Esophagus muscularis mucosa (tissue), 4 donors: ENCODE measurements around the gene ADAMTS2. TPM values are rescaled to one million over a fixed set of nuclear protein-coding genes. Genes with fewer than 3 reads are reported as not detected.

Source experiments
- DNase-seq: peaks from one replicate; pipeline ENCODE4 v3.0.0-alpha.2; 2017; ENCODE audit errors: extremely low spot score
- H3K27ac ChIP-seq, 4 donors: fragments of 200-600 bp; sonication (generic); replicated peaks in 1 of 4; 1 replicate in 3 of 4; 2 replicates in 1 of 4; pipeline ENCODE4 v1.5.1; 2016 to 2019; ENCODE audit warnings: mild to moderate bottlenecking in 1 of 4
- H3K27me3 ChIP-seq, 4 donors: fragments of 200-600 bp; sonication (generic); one replicate each; pipeline versions ENCODE4 v1.5.1 to v1.6.0; 2016 to 2019
- H3K36me3 ChIP-seq, 4 donors: fragments of 200-600 bp; sonication (generic); one replicate each; pipeline ENCODE4 v1.5.1; 2016 to 2019
- H3K4me1 ChIP-seq, 4 donors: fragments of 200-600 bp; sonication (generic); one replicate each; pipeline ENCODE4 v1.5.1; 2016 to 2019
- H3K4me3 ChIP-seq, 4 donors: fragments of 200-600 bp; sonication (generic); 1 replicate in 2 of 4; 2 replicates in 2 of 4; pipeline ENCODE4 v1.5.1; 2016 to 2019; ENCODE audit warnings: mild to moderate bottlenecking in 4 of 4, moderate library complexity in 1 of 4
- H3K9me3 ChIP-seq, 4 donors: fragments of 200-600 bp; sonication (generic); 1 replicate in 3 of 4; 2 replicates in 1 of 4; pipeline ENCODE4 v1.5.1; 2016 to 2019
- EP300 ChIP-seq: sonication (generic); formaldehyde crosslinking; IDR thresholded peaks from one replicate; pipeline ENCODE4 v1.6.1; 2017; ENCODE audit warnings: antibody characterized with exemption
- POLR2A ChIP-seq: fragments of 450-650 bp; IDR thresholded peaks from one replicate; pipeline ENCODE4 v1.6.1; 2017; ENCODE audit warnings: antibody characterized with exemption, moderate library complexity, mild to moderate bottlenecking, low read depth
- POLR2AphosphoS5 ChIP-seq, 2 donors: sonication (generic); formaldehyde crosslinking; IDR thresholded peaks; one replicate each; pipeline ENCODE4 v1.6.1; 2017; ENCODE audit warnings: antibody characterized with exemption in 2 of 2
- WGBS: methylation state at CpG from one replicate; pipeline ENCODE4 v1.1.5; 2018; 5-methylcytosine and 5-hydroxymethylcytosine counted together
- intact Hi-C: fragments of 100-400 bp; cut with DNase I; formaldehyde crosslinking; loops from one replicate; pipeline ENCODE4 v1.15.1; 2023
- total RNA-seq, 4 donors: library from RNA; depleted of rRNA; stranded (reverse); fragments of >200 nt; gene quantifications; one replicate each; pipeline versions ENCODE4 v1.1.0 to v1.2.1, GENCODE V29; 2016
- TF ChIP-seq, protein P1 (sequence below), 3 experiments: fragments of 200-600 bp in 2 of 3; fragments of 450-650 bp in 1 of 3; sonication (generic) in 2 of 3; IDR thresholded peaks; one replicate each; pipeline ENCODE4 v1.5.1; 2017 to 2019; ENCODE audit warnings: antibody characterized with exemption in 3 of 3, mild to moderate bottlenecking in 2 of 3, moderate library complexity in 1 of 3

ADAMTS2 gene
- 10 to 100 TPM; 17.8 to 31.8 (median 21.4) TPM for total RNA-seq

DNA sequence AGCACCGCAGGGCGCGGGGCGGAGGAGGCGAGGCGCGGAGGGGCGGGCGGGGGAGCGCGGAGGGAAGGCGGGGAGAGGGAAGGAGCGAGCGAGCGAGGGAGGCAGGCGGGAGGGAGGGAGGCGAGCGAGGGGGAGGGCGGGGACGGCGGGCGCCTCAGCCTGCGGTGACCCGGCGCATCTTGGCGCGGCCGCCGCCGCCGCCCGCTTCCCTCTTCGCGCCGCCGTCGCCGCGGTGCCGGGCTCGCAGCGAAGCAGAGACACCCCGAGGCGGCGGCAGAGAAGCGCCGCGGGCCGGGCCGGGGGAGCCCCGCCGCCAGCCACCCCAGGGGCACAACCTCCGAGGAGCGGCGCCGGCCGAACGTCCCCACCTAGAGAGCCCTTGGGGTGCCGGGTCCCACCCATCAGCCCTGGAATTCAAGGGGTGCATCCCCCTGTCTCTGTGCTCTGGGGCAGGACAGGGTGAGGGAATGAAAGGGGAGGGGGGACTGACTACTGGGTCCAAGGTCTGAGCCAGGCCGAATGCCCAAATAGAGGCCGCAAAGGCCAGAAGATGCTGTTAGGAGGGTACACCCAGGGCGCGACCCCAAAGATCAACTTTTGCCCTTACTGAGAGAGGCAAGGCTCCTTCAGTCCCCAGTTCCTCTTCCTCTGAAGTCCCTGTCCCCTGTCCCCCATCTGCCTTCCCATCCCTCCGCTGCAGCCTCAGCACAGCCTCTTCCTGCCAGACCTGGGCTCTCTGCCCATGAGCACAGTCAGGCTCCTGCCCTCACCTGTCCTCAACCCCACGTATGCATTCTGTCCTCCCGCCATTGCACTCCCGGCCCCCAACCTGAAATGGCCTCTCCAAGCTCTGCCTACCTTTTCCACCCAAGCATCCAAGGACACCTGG, at the start of gene ADAMTS2:
ADAMTS2 (minus strand) TSS at position 29 of the 889 bp plus-strand sequence. CDS start 133 bp downstream, outside the sequence.
- 16% methylated on average over 37 of the region's 67 CpGs for WGBS
- Histone ChIP-seq H3K4me3 (peak within 1 kb of the TSS; percentile 71 to 80 (median 77)), H3K4me1 (peaks cover 11 to 46% (median 40%) of the 10 kb centered on the region in 4 donors), H3K27ac (peak within 1 kb of the TSS; percentile 70 to 79 (median 76)), H3K9me3 (no peaks in the 10 kb centered on the region), H3K36me3 (no peaks in the 10 kb centered on the region), H3K27me3 (peaks cover 0 to 40% (median 0%) of the 10 kb centered on the region in 4 donors)
- DNase-seq: no peak
- intact Hi-C loops: loop anchor here (5.0 kb wide), 1 partner anchor 78 kb away; no protein-coding TSS in a partner anchor
- TF ChIP-seq POLR2AphosphoS5 (IDR thresholded peaks at IDR 0.05) (no peak), POLR2A (no peak), EP300 (no peak)
- TF ChIP-seq, protein P1, sequence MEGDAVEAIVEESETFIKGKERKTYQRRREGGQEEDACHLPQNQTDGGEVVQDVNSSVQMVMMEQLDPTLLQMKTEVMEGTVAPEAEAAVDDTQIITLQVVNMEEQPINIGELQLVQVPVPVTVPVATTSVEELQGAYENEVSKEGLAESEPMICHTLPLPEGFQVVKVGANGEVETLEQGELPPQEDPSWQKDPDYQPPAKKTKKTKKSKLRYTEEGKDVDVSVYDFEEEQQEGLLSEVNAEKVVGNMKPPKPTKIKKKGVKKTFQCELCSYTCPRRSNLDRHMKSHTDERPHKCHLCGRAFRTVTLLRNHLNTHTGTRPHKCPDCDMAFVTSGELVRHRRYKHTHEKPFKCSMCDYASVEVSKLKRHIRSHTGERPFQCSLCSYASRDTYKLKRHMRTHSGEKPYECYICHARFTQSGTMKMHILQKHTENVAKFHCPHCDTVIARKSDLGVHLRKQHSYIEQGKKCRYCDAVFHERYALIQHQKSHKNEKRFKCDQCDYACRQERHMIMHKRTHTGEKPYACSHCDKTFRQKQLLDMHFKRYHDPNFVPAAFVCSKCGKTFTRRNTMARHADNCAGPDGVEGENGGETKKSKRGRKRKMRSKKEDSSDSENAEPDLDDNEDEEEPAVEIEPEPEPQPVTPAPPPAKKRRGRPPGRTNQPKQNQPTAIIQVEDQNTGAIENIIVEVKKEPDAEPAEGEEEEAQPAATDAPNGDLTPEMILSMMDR (IDR thresholded peaks at IDR 0.05): no peak

DNA sequence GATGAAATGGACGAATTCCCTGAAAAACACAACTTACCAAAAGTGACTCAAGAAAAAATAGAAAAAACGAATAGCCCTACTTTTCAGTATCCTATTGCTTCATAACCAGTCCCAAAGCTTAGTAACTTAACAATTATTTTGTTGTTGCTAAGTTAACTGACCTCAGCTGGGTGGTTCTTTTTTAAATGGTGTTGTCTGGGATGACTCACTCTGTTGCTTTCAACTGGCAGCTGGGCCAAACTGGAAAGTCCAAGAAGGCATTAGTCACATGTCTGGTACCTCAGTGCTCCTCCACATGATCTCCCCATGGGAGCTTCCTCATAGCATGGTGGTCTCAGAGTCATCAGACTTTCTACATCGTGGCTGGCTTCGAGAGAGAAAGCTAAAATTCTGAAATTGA, 47.8 kb upstream of the ADAMTS2 start:
- H3K27me3 ChIP-seq: peaks cover 0 to 4% (median 0%) of the 10 kb centered on the region in 4 donors
- no peaks in the 10 kb centered on the region for H3K4me1 ChIP-seq
- WGBS: 61% methylated on average over 4 of the region's 4 CpGs
- no peak overlapping the region for H3K27ac ChIP-seq
- no peak for TF ChIP-seq POLR2A
- H3K36me3 ChIP-seq: no peaks in the 10 kb centered on the region
- peak; percentile 31 for DNase-seq
- intact Hi-C loops: no loop called here
- peaks cover 0 to 47% (median 44%) of the 10 kb centered on the region in 4 donors for H3K9me3 ChIP-seq
- H3K4me3 ChIP-seq: no peak overlapping the region

DNA sequence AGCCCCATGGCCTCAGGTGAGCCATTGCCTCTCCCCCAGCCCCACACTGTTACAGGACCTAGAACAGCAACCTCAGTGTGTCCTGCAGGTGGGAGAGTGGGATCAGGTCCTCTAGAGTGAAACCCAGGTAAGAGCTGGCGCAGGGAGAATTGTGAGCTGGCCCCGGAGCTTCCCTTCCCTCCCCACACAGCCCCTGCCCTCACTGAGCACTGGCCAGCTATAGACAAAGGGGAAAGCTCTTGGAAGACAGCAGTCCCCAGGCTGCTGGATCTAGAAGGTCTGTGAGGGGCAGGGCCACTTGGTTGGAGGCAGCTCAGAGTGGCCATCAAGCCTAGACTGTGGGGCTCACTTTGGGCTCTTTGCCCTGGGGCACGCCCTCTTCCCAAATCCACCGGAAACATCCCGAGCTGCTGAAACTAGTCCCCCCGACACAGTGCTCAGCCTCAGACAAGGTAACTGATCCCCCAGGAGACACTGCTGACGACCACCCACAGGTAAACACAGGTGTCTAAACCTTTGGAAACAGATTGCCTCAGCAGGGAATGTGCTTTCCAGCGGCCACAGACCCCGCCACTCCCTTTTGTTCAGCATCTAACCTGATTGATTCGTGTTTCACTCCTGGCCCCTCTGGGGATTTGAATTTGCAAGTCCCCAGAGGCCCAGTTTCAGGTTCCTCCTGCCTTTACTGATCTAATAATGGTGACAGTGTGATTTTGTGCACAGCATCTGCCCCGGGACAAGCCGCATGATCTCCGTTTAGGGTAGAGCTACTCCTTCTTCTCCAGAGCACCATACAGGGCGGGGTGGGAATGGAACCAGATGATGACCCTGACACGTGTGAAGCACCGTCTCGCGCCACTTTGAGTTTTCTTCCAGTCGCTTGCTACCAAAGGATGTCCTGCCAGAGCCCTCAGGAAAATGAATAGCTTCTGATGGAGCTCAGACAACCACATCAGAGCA, 42.2 kb upstream of the ADAMTS2 start:
- Histone ChIP-seq H3K36me3 (no peaks in the 10 kb centered on the region), H3K4me1 (no peaks in the 10 kb centered on the region), H3K9me3 (peaks cover 0 to 35% (median 29%) of the 10 kb centered on the region in 4 donors), H3K4me3 (no peak overlapping the region), H3K27me3 (peaks cover 0 to 18% (median 0%) of the 10 kb centered on the region in 4 donors), H3K27ac (no peak overlapping the region)
- intact Hi-C loops: no loop called here
- TF ChIP-seq POLR2A: no peak
- no peak for TF ChIP-seq POLR2AphosphoS5 (IDR thresholded peaks at IDR 0.05)
- TF ChIP-seq, protein P1 (IDR thresholded peaks at IDR 0.05): no peak
- no peak for TF ChIP-seq EP300
- 86% methylated on average over 19 of the region's 19 CpGs for WGBS
- DNase-seq: peak; percentile 62

DNA sequence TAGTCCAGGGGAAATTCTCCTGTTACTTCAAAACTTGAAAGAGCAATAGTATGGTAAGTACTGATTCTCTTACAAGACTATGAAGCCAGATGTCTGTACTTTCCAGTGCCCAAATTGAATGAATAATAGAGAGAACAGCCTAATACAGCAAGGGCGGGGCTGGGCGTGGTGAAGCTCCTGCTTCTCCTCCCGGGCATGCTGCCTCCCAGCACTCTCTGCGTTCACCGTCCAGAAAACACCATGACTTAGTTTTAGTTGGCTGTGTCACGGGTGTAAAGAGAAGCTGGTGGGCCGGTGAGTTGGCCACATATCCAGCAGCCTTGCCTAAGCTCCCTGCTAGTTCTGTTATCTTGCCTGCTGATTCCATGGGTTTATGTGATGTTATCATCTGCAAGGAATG, 40.7 kb upstream of the ADAMTS2 start:
- WGBS: 70% methylated on average over 7 of the region's 7 CpGs
- DNase-seq: peak; percentile 64
- peaks cover 0 to 18% (median 0%) of the 10 kb centered on the region in 4 donors for H3K27me3 ChIP-seq

More for the DNA sequence above, 40.7 kb upstream of the ADAMTS2 start:
- Histone ChIP-seq H3K36me3 (no peaks in the 10 kb centered on the region), H3K9me3 (peaks cover 0 to 21% (median 18%) of the 10 kb centered on the region in 4 donors), H3K4me1 (no peaks in the 10 kb centered on the region), H3K4me3 (no peak overlapping the region), H3K27ac (no peak overlapping the region)
- TF ChIP-seq EP300 (no peak), POLR2A (no peak), POLR2AphosphoS5 (IDR thresholded peaks at IDR 0.05) (no peak)
- TF ChIP-seq, protein P1 (IDR thresholded peaks at IDR 0.05): no peak
- intact Hi-C loops: no loop called here
